ENCODE measurements around the gene LRRC4B. TPM values are rescaled to one million over a fixed set of nuclear protein-coding genes. Genes with fewer than 3 reads are reported as not detected.

The LRRC4B gene
- polyA plus RNA-seq, 1 of the 3 experiments (the other 2 are of a cell fraction) = 6.9 TPM

- peaks cover 14% of the 10 kb centered on the region; the same call in 1 of the 2 replicates for H3K79me2 ChIP-seq (ENCODE audit: insufficient read depth)
- H3K27me3 ChIP-seq (ENCODE audit: insufficient read depth) = no peaks in the 10 kb centered on the region
- H3K27ac ChIP-seq (ENCODE audit: low read depth in 2 of 2, low read length in 1 of 2) = peak overlapping the region; percentile 71 to 89; a peak in 3 of 4 replicates
- peak overlapping the region; percentile 89 for H3K9ac ChIP-seq
- H3K4me1 ChIP-seq (ENCODE audit: control insufficient read depth in 1 of 2, insufficient read depth in 2 of 2, low read depth in 1 of 2, low read length in 1 of 2) = peaks cover 0 to 41% of the 10 kb centered on the region in 2 experiments; a peak in 1 of 4 replicates
- no peaks in the 10 kb centered on the region for H3K9me3 ChIP-seq
- peak overlapping the region; percentile 98 for H3K4me2 ChIP-seq
- no peak for DNase-seq
- no peaks in the 10 kb centered on the region for H3K9me2 ChIP-seq
- peak overlapping the region; percentile 78; the same call in 1 of the 2 replicates for H2AFZ ChIP-seq (ENCODE audit: low read depth)
- no peaks in the 10 kb centered on the region for H3K36me3 ChIP-seq (replicated peaks in 1 of 2; ENCODE audit: control insufficient read depth in 1 of 2, insufficient read depth in 2 of 2, low read length in 1 of 2)
- peak overlapping the region; percentile 83 to 88 for H3K4me3 ChIP-seq (ENCODE audit: low read depth in 2 of 2, low read length in 1 of 2)
- H3F3A ChIP-seq (replicated peaks; ENCODE audit: insufficient read depth) = no peaks in the 10 kb centered on the region
- H4K20me1 ChIP-seq (ENCODE audit: insufficient read depth) = no peaks in the 10 kb centered on the region
- CTCF ChIA-PET = interaction anchor here (0.8 to 6.1 kb wide), 4 partner anchors 10 to 142 kb away, joined by 4 to 54 read pairs (median 11); no protein-coding TSS in a partner anchor
- POLR2A ChIA-PET = interaction anchor here (1.0 to 2.5 kb wide), 5 partner anchors 10 to 153 kb away, joined by 3 to 9 read pairs (median 4); partner anchors contain the start of genes NR1H2 and POLD1
- WGBS (ENCODE audit: low lambda C conversion rate) = 3% methylated on average over 10 of the region's 10 CpGs
- TF ChIP-seq MXI1 (IDR thresholded peaks at IDR 0.05; ENCODE audit: low read depth, low read length) (peak; percentile 88), FOXJ3 (CRISPR knock-in tag; IDR thresholded peaks at IDR 0.05) (no peak), GATA2 (CRISPR knock-in tag; IDR thresholded peaks at IDR 0.05) (no peak), YY1 (IDR thresholded peaks at IDR 0.05; ENCODE audit: low read depth) (no peak), RFX5 (IDR thresholded peaks at IDR 0.05; ENCODE audit: low read length) (peak; percentile 27)
Measured at GRCh38 chr19:50510700-50511068, 57.6 kb downstream of the LRRC4B start.

- DNase-seq = peak; percentile 76
- Histone ChIP-seq H3K27me3 (ENCODE audit: insufficient read depth) (no peaks in the 10 kb centered on the region), H3K36me3 (replicated peaks in 1 of 2; ENCODE audit: control insufficient read depth in 1 of 2, insufficient read depth in 2 of 2, low read length in 1 of 2) (no peaks in the 10 kb centered on the region), H2AFZ (ENCODE audit: low read depth) (no peak overlapping the region), H3K9me2 (no peaks in the 10 kb centered on the region), H3K9ac (peak overlapping the region; percentile 89), H3K9me3 (no peaks in the 10 kb centered on the region), H3K27ac (ENCODE audit: low read depth in 2 of 2, low read length in 1 of 2) (peak overlapping the region; percentile 71 to 89; a peak in 3 of 4 replicates), H3F3A (replicated peaks; ENCODE audit: insufficient read depth) (no peaks in the 10 kb centered on the region), H3K4me1 (ENCODE audit: control insufficient read depth in 1 of 2, insufficient read depth in 2 of 2, low read depth in 1 of 2, low read length in 1 of 2) (peaks cover 0 to 37% of the 10 kb centered on the region in 2 experiments; a peak in 1 of 4 replicates), H3K79me2 (ENCODE audit: insufficient read depth) (peaks cover 14% of the 10 kb centered on the region; the same call in 1 of the 2 replicates), H3K4me3 (ENCODE audit: low read depth in 2 of 2, low read length in 1 of 2) (peak overlapping the region; percentile 83 to 88), H3K4me2 (peak overlapping the region; percentile 98), H4K20me1 (ENCODE audit: insufficient read depth) (no peaks in the 10 kb centered on the region)
- WGBS (ENCODE audit: low lambda C conversion rate) = 31% methylated on average over 8 of the region's 26 CpGs
- POLR2A ChIA-PET = interaction anchor here (0.6 to 2.5 kb wide), 3 partner anchors 10 to 782 kb away, joined by 6 to 9 read pairs (median 7); no protein-coding TSS in a partner anchor
- CTCF ChIA-PET = interaction anchor here (0.8 to 6.1 kb wide), 3 partner anchors 10 to 182 kb away, joined by 5 to 54 read pairs (median 9); partner anchors contain the start of gene KCNC3
- TF ChIP-seq, protein P1, sequence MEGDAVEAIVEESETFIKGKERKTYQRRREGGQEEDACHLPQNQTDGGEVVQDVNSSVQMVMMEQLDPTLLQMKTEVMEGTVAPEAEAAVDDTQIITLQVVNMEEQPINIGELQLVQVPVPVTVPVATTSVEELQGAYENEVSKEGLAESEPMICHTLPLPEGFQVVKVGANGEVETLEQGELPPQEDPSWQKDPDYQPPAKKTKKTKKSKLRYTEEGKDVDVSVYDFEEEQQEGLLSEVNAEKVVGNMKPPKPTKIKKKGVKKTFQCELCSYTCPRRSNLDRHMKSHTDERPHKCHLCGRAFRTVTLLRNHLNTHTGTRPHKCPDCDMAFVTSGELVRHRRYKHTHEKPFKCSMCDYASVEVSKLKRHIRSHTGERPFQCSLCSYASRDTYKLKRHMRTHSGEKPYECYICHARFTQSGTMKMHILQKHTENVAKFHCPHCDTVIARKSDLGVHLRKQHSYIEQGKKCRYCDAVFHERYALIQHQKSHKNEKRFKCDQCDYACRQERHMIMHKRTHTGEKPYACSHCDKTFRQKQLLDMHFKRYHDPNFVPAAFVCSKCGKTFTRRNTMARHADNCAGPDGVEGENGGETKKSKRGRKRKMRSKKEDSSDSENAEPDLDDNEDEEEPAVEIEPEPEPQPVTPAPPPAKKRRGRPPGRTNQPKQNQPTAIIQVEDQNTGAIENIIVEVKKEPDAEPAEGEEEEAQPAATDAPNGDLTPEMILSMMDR (IDR thresholded peaks at IDR 0.05) = no peak
- no peak for TF ChIP-seq RFX5 (IDR thresholded peaks at IDR 0.05; ENCODE audit: low read length)
- TF ChIP-seq EP300 (IDR thresholded peaks at IDR 0.05; ENCODE audit: borderline replicate concordance in 1 of 2, low read depth in 1 of 2, low read length in 1 of 2) = no peak
- TF ChIP-seq, protein P2, sequence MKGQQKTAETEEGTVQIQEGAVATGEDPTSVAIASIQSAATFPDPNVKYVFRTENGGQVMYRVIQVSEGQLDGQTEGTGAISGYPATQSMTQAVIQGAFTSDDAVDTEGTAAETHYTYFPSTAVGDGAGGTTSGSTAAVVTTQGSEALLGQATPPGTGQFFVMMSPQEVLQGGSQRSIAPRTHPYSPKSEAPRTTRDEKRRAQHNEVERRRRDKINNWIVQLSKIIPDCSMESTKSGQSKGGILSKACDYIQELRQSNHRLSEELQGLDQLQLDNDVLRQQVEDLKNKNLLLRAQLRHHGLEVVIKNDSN (IDR thresholded peaks at IDR 0.05; ENCODE audit: borderline replicate concordance, low read depth) = no peak
- no peak for TF ChIP-seq FOSL2 (IDR thresholded peaks at IDR 0.05; ENCODE audit: borderline replicate concordance, low read depth)
- no peak for TF ChIP-seq YY1 (IDR thresholded peaks at IDR 0.05; ENCODE audit: low read depth)
- no peak for TF ChIP-seq GATA2 (CRISPR knock-in tag; IDR thresholded peaks at IDR 0.05)
- TF ChIP-seq REST (IDR thresholded peaks at IDR 0.05; ENCODE audit: low read depth, low read length) = no peak
- TF ChIP-seq MXI1 (IDR thresholded peaks at IDR 0.05; ENCODE audit: low read depth, low read length) = no peak
- no peak for TF ChIP-seq RAD21 (IDR thresholded peaks at IDR 0.05; ENCODE audit: low read length)
- TF ChIP-seq SIN3A (IDR thresholded peaks at IDR 0.05; ENCODE audit: borderline replicate concordance, low read depth, low read length) = no peak
- no peak for TF ChIP-seq PBX3 (IDR thresholded peaks at IDR 0.05)
- TF ChIP-seq, protein P3, sequence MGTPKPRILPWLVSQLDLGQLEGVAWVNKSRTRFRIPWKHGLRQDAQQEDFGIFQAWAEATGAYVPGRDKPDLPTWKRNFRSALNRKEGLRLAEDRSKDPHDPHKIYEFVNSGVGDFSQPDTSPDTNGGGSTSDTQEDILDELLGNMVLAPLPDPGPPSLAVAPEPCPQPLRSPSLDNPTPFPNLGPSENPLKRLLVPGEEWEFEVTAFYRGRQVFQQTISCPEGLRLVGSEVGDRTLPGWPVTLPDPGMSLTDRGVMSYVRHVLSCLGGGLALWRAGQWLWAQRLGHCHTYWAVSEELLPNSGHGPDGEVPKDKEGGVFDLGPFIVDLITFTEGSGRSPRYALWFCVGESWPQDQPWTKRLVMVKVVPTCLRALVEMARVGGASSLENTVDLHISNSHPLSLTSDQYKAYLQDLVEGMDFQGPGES (IDR thresholded peaks at IDR 0.05; ENCODE audit: low read depth, low read length) = no peak
Measured at GRCh38 chr19:50510121-50510670, 58.0 kb downstream of the LRRC4B start.

All from SK-N-SH (cell line).